Prostate gland (tissue), 2 donors: ENCODE measurements around the gene MAP1LC3A.

Source experiments
- POLR2A ChIP-seq: fragments of 450-650 bp; IDR thresholded peaks from one replicate; pipeline ENCODE4 v1.6.1; 2016; ENCODE audit warnings: antibody characterized with exemption, mild to moderate bottlenecking
- POLR2AphosphoS5 ChIP-seq: sonication (generic); formaldehyde crosslinking; IDR thresholded peaks from one replicate; pipeline ENCODE4 v1.6.1; 2017; ENCODE audit warnings: antibody characterized with exemption
- TF ChIP-seq, protein P1 (sequence below), 4 experiments: fragments of 200-600 bp in 2 of 4; fragments of 450-650 bp in 2 of 4; sonication (generic) in 2 of 4; IDR thresholded peaks; 1 replicate in 3 of 4; 2 replicates in 1 of 4; pipeline ENCODE4 v1.5.1; 2016 to 2019; ENCODE audit warnings: antibody characterized with exemption in 4 of 4, mild to moderate bottlenecking in 2 of 4, moderate library complexity in 2 of 4

DNA sequence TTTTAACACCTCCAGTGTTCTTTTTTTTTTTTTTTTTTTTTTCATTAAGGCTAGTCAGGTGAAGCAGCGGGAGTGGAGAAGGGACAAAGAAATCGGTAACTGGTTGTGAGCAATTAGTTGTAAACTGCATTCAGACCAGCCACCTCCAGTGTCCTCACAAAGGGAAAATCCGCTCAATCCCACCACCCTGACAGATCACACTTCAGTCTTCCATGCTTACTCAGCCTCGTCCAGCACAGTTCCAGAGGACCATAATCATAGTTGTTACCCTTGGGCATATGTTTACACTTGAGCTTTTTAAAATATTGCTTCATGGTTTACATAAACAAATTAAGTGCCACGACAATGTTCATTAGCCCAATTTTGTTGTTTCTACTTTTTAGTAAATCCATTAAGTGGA lies 32.1 kb upstream of the MAP1LC3A start:
- TF ChIP-seq, protein P1, sequence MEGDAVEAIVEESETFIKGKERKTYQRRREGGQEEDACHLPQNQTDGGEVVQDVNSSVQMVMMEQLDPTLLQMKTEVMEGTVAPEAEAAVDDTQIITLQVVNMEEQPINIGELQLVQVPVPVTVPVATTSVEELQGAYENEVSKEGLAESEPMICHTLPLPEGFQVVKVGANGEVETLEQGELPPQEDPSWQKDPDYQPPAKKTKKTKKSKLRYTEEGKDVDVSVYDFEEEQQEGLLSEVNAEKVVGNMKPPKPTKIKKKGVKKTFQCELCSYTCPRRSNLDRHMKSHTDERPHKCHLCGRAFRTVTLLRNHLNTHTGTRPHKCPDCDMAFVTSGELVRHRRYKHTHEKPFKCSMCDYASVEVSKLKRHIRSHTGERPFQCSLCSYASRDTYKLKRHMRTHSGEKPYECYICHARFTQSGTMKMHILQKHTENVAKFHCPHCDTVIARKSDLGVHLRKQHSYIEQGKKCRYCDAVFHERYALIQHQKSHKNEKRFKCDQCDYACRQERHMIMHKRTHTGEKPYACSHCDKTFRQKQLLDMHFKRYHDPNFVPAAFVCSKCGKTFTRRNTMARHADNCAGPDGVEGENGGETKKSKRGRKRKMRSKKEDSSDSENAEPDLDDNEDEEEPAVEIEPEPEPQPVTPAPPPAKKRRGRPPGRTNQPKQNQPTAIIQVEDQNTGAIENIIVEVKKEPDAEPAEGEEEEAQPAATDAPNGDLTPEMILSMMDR (IDR thresholded peaks at IDR 0.05), result no peak
- no peak for TF ChIP-seq POLR2AphosphoS5
- no peak for TF ChIP-seq POLR2A
